GM23248 (cell line): Measurements from ENCODE around the gene RNF213.

Source experiments
- EZH2 ChIP-seq: fragments of 200-600 bp; sonication (generic); IDR thresholded peaks from 2 replicates; pipeline ENCODE4 v1.6.1; 2018; ENCODE audit warnings: antibody characterized with exemption, mild to moderate bottlenecking; ENCODE audit not compliant: insufficient read depth, poor library complexity, severe bottlenecking
- EZH2phosphoT487 ChIP-seq: fragments of 200-600 bp; sonication (generic); IDR thresholded peaks from 2 replicates; pipeline ENCODE4 v1.6.1; 2018; ENCODE audit warnings: antibody characterized with exemption, moderate library complexity, mild to moderate bottlenecking, low read depth; ENCODE audit not compliant: insufficient read depth

DNA sequence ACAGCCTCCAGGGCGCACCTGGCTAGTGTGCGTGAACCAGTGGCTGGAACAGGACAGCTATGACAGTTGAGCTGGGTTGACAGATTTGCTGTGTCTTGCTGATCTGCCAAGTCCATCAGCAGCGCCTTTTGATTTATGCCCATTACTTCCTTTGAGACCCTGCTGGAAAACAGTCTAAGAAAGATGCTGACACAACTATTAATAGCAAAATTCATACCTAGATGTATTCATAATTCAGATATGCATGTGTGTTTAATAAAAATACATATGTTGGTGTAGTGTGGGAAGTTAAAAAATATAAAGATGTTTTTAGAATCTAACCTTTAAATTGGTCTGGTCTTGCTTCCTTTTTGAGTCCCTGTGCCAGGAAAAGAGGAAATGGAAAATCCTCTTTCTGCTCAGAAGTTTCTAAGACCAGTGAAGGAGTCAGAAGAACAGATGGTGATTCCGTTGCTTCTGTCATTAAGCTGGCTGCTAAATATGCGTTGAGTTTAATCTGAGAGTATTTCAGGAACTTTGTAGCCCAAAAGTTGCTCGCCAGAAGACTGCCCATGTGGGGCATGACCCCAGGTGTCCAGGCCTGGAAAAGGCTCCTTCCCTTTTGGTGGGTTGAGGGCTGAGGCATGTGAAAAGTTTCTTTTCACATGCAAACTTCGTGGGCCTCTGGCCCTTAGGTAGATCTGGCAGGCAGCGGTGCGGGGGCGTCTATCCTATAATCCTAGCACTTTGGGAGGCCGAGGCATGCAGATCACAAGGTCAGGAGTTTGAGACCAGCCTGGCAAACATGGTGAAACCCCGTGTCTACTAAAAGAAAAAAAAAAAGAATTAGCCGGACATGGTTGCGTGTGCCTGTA lies 114.3 kb downstream of the RNF213 start:
- TF ChIP-seq EZH2phosphoT487 (no peak), EZH2 (no peak)
